Measurements from ENCODE around the gene IL20RA. TPM values are rescaled to one million over a fixed set of nuclear protein-coding genes. Genes with fewer than 3 reads are reported as not detected.

IL20RA gene
- total RNA-seq, 6 donors from 2014 or later, result 7.5 to 44.8 (median 9.7) TPM

GRCh38 chr6:136952714-136953260, 92.0 kb downstream of the IL20RA start:
- ATAC-seq (ENCODE audit: low FRiP score in 2 of 2) (no peak), DNase-seq (no peak)
- Histone ChIP-seq H3K4me3 (no peak overlapping the region), H3K36me3 (no peaks in the 10 kb centered on the region), H3K9me3 (no peaks in the 10 kb centered on the region), H3K4me1 (peaks cover 0 to 9% (median 2%) of the 10 kb centered on the region in 4 donors), H3K27ac (no peak overlapping the region), H3K27me3 (no peaks in the 10 kb centered on the region)
- 54 to 60% methylated on average over 7 of the region's 7 CpGs for WGBS, 2 donors
- TF ChIP-seq CTCF (IDR thresholded peaks at IDR 0.05) (no peak), POLR2A (IDR thresholded peaks at IDR 0.05) (no peak), POLR2AphosphoS5 (IDR thresholded peaks at IDR 0.05) (no peak), EP300 (IDR thresholded peaks at IDR 0.05) (no peak)

- H3K27ac ChIP-seq, result no peak overlapping the region
- WGBS, 2 donors, result 82 to 94% methylated on average over 4 of the region's 4 CpGs
- no peak for DNase-seq
Measured at GRCh38 chr6:136950436-136951126, 94.2 kb downstream of the IL20RA start.

More at GRCh38 chr6:136950436-136951126, 94.2 kb downstream of the IL20RA start:
- no peak for ATAC-seq (ENCODE audit: low FRiP score in 2 of 2)
- Histone ChIP-seq H3K4me1 (no peaks in the 10 kb centered on the region), H3K36me3 (no peaks in the 10 kb centered on the region), H3K9me3 (no peaks in the 10 kb centered on the region), H3K4me3 (no peak overlapping the region), H3K27me3 (no peaks in the 10 kb centered on the region)
- TF ChIP-seq EP300 (IDR thresholded peaks at IDR 0.05), result no peak
- TF ChIP-seq POLR2A (IDR thresholded peaks at IDR 0.05), result no peak
- no peak for TF ChIP-seq CTCF (IDR thresholded peaks at IDR 0.05)
- no peak for TF ChIP-seq POLR2AphosphoS5 (IDR thresholded peaks at IDR 0.05)

Small RNA genes within 50 kb of the gene (small RNA-seq; reads per million reads assigned to genes)
- 0 reads per million in 4 donors for gene RPL35AP3

Other genes with a start within 250 kb of the IL20RA start
- gene PEX7, start 222.4 kb downstream of the IL20RA start, total RNA-seq, result 10 to 100 TPM in 3 of 6 donors, 1 to 10 TPM in 3; 6.7 to 11.7 (median 9.7) TPM
- gene SLC35D3, start 122.7 kb downstream of the IL20RA start, total RNA-seq, result under 1 TPM in 1 of 6 donors, not detected in 5; 0.13 TPM
- gene IL22RA2, start 128.7 kb upstream of the IL20RA start, total RNA-seq, result not detected
- 100 to 1,000 TPM in 5 of 6 donors, 10 to 100 TPM in 1; 94.0 to 216 (median 183) TPM for gene IFNGR1, start 174.4 kb upstream of the IL20RA start, total RNA-seq